ENCODE data around the gene MYH6.
"Not testable (repeated sequence)": the region's sequence is repeated elsewhere in the genome, so short reads cannot be mapped to it uniquely, and the experiment has no call there.

Gene MYH6

GRCh38 chr14:23435543-23436326 lies 27.7 kb upstream of the MYH6 start, which contains the start of gene MYH7:
Gene MYH7 (minus strand): TSS chr14:23435660. CDS start chr14:23433732, 1,928 bp downstream.
- DNase-seq (ENCODE audit: low read depth), result no peak

GRCh38 chr14:23434488-23435222 lies 26.6 kb upstream of the MYH6 start:
- DNase-seq (ENCODE audit: low read depth), result no peak

GRCh38 chr14:23433457-23433856 lies 25.4 kb upstream of the MYH6 start:
- DNase-seq (ENCODE audit: low read depth), result no peak

- no peak for DNase-seq (ENCODE audit: low read depth)
Measured at GRCh38 chr14:23432946-23433345, 24.9 kb upstream of the MYH6 start.

- no peak for DNase-seq (ENCODE audit: low read depth)
Measured at GRCh38 chr14:23432102-23432925, 24.2 kb upstream of the MYH6 start.

- no peak for DNase-seq (ENCODE audit: low read depth)
Measured at GRCh38 chr14:23431486-23431885, 23.4 kb upstream of the MYH6 start.

- DNase-seq (ENCODE audit: low read depth), result no peak
Measured at GRCh38 chr14:23430723-23431085, 22.6 kb upstream of the MYH6 start.

- no peak for DNase-seq (ENCODE audit: low read depth)
Measured at GRCh38 chr14:23430016-23430722, 22.1 kb upstream of the MYH6 start.

GRCh38 chr14:23428686-23429495 lies 20.8 kb upstream of the MYH6 start:
- DNase-seq (ENCODE audit: low read depth), result no peak

GRCh38 chr14:23425798-23426197 lies 17.7 kb upstream of the MYH6 start:
- DNase-seq (ENCODE audit: low read depth), result not testable (repeated sequence)

- no peak for DNase-seq (ENCODE audit: low read depth)
Measured at GRCh38 chr14:23425169-23425568, 17.1 kb upstream of the MYH6 start.

- no peak for DNase-seq (ENCODE audit: low read depth)
Measured at GRCh38 chr14:23423657-23424056, 15.6 kb upstream of the MYH6 start.

- DNase-seq (ENCODE audit: low read depth), result no peak
Measured at GRCh38 chr14:23421594-23421993, 13.5 kb upstream of the MYH6 start.

GRCh38 chr14:23419646-23420045 lies 11.6 kb upstream of the MYH6 start:
- DNase-seq (ENCODE audit: low read depth), result not testable (repeated sequence)

GRCh38 chr14:23418021-23418420 lies 9.9 kb upstream of the MYH6 start:
- no peak for DNase-seq (ENCODE audit: low read depth)

- DNase-seq (ENCODE audit: low read depth), result not testable (repeated sequence)
Measured at GRCh38 chr14:23417269-23417668, 9.2 kb upstream of the MYH6 start.

GRCh38 chr14:23416801-23417200 lies 8.7 kb upstream of the MYH6 start:
- no peak for DNase-seq (ENCODE audit: low read depth)

GRCh38 chr14:23415821-23416778 lies 8.0 kb upstream of the MYH6 start:
- DNase-seq (ENCODE audit: low read depth), result no peak

GRCh38 chr14:23414906-23415820 lies 7.1 kb upstream of the MYH6 start:
- DNase-seq (ENCODE audit: low read depth), result no peak

All from GM04503 (cell line).